ENCODE measurements around the gene OGDH.
"Not testable (repeated sequence)": the region's sequence is repeated elsewhere in the genome, so short reads cannot be mapped to it uniquely, and the experiment has no call there.

OGDH gene

DNA sequence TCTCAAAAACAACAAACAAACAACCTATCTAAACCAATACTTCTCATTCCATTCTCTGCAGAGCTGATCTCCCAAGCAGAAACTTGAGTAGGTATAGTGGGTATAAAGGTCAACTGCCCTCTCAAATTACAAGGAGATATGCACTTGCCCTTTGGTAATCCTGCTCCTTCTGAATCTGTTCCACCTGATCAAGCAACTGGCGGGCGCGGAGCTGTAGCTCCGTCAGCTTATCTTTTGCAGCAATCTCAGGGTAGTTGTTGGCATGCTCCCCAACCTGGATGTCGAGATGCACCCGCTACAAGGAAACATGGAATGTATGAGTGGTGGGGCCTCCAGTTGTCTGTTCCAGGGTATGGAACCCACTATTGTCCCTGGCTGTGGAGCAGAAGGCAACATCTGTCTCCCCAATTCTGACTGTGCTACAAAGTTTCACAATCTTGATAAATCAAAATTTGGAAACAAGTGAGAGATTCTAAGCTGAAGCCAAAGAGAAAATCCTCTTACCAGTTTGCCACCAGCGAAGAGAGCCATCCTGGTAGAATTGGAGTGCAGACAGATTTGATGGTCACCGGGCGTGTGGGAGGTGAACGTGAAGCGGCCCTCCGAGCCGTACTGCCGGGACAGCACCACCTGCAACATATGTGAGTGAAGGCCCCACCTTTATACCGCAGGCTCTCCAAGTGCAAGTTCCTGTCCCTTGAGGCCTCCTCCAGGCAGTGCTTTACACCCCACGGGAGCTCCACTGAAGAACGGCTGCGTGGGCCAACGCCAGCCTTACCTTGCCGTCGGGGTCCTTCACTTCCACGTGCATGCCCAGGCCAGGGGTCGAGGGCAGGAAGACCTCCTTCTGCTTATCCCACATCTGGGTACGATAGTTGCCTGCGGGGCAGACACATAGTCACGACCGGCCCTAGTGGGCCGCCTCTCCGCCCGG is 25.2 kb upstream of the OGDH start:
- in situ Hi-C loops (cut with MboI; ENCODE audit: low sequenced_read_pairs), result no loop called here

DNA sequence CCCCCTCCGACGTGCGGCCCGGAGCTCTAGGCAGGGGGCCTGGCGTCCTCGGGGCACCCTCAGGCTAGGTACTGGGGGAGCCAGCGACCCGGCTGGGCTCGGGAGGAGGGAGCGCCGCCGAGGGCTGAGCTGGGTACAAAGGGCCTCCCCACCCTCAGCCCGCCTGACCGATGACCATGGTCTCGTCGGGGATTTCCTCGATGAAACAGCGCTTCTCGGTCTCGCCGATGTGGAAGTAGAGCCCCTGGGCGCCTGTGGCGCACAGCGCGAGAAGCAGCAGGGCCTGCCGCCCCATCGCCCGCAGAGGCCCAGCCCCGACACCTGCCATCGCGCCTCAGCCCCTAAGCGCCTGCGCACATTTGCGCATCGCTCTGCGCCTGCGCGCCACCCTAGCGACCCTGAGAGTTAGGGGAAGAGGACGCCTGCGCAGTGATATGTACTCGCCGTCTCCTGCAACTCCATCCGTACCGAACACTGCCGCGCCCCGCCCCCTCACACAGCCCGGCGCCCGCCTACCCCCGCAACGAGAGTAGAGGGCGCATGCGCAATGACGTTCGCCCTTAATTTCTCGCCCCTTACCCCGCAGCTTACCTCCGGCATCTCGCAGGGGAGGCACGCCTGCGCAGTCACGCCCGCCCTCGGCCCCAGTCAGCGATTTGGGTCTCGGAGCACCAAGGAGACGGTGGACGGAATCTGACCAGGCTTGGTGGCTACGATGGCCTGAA is 24.4 kb upstream of the OGDH start, which contains the start of gene TMED4:
Gene TMED4, minus strand, starts transcription at position 353 of the 725 bp plus-strand sequence. Its CDS starts 25 bp downstream, at position 328.
- in situ Hi-C loops (cut with MboI; ENCODE audit: low sequenced_read_pairs), result no loop called here

DNA sequence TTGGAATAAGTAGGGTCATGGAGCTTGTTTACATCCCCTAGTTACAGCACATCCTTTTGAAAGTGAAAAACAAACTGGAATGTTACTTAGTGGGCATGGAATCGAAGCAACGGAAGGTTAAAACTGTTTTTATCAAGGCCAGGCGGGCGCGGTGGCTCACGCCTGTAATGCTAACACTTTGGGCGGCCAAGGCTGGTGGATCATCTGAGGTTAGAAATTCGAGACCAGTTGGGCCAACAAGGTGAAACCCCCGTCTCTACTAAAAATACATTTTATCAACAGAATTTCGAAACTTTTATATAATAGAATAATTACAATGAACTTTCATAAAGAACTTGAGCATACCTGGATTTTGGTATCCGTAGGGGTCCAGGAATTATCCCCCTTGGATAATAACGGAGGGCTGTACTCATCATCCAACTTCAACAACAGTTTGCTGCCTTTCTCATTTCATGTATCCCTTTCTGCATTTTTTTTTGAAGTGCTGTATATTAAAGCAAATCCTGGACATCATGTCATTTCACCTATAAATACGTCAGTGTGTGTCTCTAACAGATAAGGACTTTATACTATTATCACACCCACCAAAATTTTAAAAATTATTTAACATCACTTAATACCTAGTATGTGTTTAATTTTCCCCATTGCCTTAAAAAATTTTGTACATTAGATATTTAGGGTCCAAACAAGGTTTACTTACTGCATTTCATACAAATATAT is 23.1 kb upstream of the OGDH start:
- in situ Hi-C loops (cut with MboI; ENCODE audit: low sequenced_read_pairs), result no loop called here

DNA sequence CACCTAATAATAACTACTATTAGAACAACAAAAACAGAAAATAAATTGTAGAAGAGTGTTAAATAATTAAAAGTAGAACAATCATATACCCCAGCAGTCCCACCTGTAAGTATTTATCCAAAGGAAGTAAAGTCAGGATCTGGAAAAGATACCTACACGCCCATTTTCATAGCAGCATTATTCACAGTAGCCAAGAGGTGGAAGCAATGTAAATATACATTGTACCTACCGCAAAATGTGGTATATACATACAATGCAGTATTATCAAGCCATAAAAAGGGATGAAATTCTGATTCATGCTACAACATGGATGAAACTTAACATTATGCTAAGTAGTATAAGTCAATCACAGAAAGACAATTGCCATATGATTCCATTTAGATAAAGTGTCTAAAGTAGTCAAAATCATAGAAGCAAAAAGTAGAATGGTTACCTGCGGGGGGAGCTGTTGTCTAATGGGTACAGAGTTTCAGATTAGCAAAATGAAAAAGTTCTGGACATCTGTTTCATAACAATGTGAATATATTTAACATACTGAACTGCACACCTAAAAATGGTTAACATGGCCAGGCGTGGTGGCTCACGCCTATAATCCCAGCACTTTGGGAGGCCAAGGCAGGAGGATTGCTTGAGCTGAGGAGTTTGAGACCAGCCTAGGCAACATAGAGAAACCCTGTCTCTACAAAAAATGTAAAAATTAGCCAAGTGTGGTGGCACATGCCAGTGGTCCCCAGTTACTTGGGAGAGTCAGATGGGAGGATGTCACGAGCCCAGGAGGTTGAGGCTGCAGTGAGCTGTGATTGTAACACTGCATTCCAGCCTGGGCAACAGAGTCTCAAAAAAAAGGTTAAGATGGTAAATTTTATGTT is 18.4 kb upstream of the OGDH start:
- in situ Hi-C loops (cut with MboI; ENCODE audit: low sequenced_read_pairs), result no loop called here

DNA sequence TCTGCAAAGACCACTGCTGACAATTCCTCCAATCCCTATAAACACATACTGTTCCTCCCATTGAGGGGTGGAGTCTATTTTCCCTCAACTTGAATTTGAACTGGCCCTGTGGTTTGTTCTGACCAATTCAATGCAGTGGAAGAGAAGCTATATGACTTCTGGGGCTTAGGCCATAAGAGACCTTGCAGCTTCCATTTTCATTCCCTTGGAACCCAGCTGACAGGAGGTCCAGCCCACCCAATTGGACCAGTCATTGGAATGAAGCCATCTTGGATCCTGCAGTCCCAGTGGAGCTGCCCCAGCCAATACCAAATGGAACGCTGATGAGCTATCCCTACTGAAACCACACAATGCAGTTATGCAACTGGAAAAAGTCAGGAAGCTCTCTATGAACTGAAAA is 15.5 kb upstream of the OGDH start:
- in situ Hi-C loops (cut with MboI; ENCODE audit: low sequenced_read_pairs), result no loop called here

DNA sequence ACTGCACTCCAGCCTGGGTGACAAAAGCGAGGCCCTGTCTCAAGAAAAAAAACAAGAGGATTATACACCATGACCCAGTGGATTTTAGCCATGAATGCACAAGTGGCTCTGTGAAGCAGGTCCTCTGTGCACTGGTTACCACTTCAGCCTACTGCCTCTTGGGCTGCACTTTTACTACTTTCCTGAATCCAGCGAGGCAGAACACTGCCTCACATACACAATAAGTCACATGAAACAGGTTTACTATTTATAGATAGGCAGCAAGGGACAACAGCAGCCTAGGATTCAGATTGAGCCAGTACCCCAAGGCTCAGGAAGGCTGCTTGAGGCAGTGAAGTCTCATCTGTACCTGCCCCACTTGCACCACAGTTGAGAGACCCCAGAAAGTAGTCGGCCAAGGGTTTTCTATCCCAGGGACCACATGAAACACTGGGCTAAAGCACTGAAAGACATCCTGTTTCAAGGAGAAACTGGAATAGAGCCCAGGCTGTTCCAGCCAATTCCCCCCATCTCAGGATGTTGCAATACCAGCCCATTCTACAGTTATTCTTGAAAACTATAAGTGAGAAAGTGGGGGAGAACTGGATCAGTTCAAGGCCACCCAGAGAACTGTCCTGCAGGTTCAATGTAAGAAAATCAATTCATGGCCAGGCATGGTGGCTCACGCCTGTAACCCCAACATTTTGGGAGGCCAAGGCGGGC is 10.3 kb upstream of the OGDH start:
- in situ Hi-C loops (cut with MboI; ENCODE audit: low sequenced_read_pairs), result no loop called here

DNA sequence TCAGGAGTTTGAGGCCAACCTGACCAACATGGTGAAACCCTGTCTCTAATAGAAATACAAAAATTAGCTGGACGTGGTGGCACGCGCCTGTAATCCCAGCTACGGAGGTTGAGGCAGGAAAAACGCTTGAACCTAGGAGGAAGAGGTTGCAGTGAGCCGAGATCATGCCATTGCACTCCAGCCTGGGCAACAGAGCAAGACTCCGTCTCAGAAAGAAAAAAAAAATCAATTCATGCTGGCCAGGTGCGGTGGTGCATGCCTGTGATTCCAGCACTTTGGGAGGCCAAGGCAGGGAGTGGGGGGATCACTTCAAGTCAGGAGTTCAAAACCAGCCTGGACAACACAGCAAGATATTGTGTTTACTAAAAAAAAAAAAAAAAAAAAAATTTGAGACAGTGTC is 9.2 kb upstream of the OGDH start:
- in situ Hi-C loops (cut with MboI; ENCODE audit: low sequenced_read_pairs), result not testable (repeated sequence)

DNA sequence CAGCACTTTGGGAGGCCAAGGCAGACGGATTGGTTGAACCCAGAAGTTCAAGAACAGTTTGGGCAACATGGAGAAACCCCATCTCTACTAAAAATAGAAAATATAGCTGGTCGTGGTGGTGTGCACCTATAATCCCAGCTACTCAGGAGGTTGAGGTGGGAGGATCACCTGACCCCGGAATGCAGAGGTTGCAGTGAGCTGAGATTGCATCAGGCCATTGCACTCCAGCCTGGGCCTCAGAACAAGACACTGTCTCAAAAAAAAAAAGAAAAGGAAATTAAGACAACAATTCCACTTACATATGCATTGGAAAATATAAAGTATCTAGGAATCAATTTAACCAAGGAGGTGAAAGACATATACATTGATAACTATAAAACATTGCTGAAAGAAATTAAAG is 7.2 kb upstream of the OGDH start:
- in situ Hi-C loops (cut with MboI; ENCODE audit: low sequenced_read_pairs), result no loop called here

DNA sequence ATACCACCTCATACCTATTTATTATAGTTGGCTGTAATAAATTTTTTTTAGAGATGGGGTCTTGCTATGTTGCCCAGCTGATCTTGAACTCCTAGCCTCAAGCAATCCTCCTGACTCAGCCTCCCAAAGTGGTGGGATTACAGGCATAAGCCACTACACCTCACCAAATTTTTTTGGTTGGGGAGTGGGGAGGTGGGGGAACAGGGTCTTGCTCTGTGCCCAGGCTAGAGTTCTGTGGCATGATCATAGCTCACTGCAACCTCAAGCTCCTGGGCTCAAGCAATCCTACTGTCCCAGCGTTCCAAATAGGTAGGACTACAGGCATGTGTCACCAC is 3.9 kb upstream of the OGDH start:
- in situ Hi-C loops (cut with MboI; ENCODE audit: low sequenced_read_pairs), result no loop called here

DNA sequence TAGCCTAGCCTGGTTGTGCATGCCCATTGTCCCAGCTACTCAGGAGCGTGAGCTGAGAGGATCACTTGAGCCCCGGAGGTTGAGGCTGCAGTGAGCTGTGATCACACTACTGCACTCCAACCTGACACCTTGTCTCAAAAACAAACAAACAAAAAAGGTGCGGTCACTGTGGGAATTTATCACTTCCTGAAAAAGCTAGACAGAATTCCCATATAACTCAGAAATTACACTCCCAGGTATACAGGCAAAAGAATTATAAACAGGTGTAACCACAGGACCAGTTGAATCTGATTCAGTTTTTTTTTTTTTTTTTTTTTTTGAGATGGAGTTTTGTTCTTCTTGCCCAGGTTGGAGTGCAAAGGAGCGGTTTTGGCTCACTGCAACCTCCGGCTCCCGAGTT is 3.2 kb upstream of the OGDH start:
- in situ Hi-C loops (cut with MboI; ENCODE audit: low sequenced_read_pairs), result no loop called here

DNA sequence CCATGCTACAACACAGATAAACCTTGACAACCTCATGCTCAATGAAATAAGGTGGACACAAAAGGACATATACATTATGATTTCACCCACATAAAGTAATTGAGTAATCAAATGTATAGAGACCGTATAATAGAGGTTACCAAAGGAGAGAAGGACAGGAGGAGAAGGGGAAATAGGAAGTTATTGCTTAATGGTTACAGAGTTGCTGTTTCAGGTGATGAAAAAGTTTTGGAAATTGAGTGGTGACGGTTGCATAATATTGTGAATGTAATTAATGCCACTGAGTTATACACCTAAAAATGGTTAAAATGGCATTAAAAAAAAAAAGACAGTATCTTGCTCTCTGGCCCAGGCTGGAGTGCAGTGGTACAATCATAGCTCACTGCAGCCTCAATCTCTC is 1.5 kb upstream of the OGDH start:
- in situ Hi-C loops (cut with MboI; ENCODE audit: low sequenced_read_pairs), result no loop called here

DNA sequence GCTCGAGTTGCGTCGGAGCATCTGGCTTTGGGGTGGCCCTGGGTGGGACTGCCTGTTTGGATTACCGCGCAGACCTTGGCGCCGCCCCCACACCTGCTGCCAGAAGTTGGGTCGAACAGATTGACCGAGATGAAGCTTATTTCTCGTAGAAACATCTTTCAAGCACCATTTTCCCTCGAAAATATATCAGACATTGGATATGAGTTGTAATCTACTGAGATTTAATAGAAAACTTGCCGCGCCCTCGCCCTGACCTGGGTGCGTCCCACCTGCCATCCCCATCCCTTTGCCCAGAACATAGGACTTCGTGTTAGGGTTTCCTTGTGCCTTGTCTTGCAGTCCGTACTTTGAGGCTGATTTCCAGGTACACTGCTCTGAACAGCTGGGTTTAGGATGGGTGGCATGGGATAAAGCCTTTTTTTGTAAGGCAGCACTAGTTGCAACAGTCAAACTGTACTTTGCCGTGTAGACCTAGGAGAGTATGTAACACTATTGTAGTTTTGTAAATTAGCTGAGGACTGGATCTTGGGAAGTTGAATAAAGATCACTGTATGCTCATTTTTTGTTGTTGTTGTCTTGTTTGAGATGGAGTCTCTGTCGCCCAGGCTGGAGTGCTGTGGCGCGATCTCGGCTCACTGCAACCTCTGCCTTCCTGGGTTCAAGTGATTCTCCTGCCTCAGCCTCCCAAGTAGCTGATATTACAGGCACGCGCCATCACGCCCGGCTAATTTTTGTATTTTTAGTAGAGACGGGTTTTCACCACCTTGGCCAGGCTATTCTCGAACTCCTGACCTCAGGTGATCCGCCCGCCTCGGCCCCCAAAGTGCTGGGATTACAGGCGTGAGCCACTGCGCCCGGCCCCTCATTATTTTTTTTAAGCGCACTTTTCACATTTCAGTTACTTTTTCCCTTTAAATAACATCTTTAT is 978 bp downstream of the OGDH start:
- in situ Hi-C loops (cut with MboI; ENCODE audit: low sequenced_read_pairs), result no loop called here

DNA sequence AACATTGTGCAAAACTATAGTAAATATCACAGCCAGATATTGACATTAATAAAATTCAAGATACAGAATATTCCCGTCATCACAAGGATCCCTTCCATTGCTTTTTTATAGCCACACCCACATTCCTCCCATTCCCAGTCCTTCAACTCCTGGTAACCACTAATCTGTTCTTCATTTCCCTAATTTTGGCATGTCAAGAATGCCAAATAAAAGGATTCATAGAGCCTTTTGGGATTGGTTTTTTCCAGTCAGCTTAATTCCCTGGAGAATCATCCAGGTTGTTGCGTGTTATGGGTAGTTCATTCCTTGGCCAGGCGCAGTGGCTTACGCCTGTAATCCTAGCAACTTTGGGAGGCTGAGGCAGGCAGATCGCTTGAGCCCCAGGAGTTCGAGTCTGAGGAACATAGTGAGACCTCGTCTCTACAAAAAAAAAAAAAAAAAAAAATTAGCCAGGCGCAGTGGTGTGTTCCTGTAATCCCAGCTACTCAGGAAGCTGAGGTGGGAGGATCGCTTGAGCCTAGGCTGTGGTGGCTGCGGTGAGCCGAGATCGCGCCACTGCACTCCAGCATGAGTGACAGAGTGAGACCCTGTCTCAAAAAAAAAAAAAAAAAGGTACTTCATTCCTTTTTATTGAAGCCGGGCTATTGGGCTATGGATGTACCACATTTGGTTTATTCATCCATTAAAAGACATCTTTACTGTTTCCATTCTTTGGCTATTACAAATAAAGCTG is 2.7 kb downstream of the OGDH start:
- in situ Hi-C loops (cut with MboI; ENCODE audit: low sequenced_read_pairs), result no loop called here

DNA sequence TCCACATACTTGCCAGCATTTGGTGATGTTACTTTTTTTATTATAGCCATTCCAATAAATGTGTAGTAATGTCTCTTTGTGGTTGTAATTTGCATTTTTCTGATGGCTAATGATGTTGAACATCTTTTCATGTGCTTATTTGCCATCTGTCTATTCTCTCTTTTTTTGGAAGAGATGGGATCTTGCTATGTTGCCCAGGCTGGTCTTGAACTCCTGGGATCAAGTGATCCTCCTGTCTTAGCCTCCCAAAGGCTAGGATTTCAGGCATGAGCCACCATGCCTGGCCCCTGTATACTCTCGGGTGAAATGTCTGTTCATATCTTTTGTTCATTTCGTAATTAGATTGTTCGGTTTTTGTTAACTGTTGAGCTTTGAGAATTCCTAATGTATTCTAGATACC is 3.4 kb downstream of the OGDH start:
- in situ Hi-C loops (cut with MboI; ENCODE audit: low sequenced_read_pairs), result no loop called here

DNA sequence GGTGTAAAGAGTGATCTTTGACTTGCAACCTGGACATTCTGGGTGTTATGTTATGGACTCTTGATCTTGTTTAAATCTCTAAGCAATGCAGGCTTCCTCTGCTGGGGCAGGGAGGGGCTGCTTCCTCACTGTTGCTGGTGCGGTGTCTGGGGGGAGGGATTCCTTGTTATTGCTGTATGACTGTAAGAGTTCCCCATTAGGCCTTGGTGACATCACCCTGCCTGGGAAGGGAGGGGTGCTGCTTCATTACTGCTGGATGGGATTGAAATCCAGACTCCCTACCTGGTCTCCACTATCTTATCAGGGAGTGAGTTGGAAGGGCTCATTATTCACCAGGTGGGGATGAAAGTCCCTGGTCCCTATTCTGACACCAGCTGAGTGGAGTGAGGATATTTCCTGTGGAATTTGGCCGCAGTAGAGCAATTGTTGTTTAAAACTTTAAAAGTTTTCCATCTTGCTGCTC is 8.8 kb downstream of the OGDH start:
- in situ Hi-C loops (cut with MboI; ENCODE audit: low sequenced_read_pairs), result no loop called here

DNA sequence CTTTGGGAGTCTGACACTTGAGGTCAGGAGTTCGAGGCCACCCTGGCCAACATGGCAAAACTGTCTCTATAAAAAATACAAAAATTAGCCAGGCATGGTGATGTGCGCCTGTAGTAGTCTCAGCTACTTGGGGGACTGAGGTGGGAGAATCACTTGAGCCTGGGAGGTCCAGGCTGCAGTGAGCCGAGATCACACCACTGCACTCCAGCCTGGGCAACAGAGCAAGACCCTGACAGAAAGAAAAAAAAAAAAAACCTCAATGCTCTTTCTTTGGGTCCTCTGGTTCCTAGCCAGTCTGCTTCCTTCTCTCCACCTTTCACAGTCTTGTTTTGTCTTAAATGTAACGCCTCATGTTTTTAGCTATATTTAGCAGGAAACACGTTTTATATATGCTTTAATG is 9.4 kb downstream of the OGDH start:
- in situ Hi-C loops (cut with MboI; ENCODE audit: low sequenced_read_pairs), result no loop called here

DNA sequence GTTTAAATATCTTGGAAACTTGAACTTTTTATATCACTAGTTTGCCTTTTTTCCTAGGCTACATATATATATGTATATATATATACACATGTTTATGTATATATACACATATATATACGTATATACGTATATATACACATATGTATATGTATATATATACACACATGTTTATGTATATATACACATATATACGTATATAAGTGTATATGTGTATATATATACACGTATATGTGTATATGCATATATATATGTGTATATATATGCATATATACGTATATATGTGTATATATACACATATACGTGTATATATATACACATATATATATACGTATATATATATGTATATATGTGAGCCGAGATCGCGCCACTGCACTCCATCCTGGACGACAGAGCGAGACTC is 10.1 kb downstream of the OGDH start:
- in situ Hi-C loops (cut with MboI; ENCODE audit: low sequenced_read_pairs), result no loop called here

DNA sequence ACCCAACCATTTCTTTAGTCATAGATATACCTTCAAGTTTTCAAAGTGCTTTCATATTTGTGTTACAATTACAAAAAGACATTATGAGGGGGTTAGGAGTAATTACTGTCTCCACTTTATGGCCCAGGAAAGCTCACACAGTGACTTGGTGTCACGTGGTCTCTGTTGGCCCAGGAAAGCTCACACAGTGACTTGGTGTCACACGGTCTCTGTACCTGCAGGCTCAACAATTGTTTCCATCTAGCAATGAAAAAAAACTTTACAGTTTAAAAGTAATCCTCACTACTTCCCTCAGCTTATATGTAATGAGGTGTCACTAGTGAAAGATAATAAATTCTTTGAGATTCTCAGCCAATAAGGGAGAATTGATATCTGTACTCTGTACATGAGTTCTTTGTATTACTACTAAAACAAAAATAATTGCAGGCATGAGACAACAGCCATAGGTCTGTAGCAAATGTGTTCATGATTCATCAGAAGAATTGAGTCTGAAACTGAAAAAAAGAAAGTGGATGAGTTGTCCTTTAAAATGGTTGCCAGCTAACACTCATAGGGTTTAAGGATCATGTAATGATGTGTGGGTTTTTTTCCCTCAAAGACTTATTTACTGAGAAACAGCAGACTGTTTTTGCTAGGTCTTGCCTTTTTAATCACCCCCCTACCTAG is 10.9 kb downstream of the OGDH start:
- in situ Hi-C loops (cut with MboI; ENCODE audit: low sequenced_read_pairs), result no loop called here

Data from hTERT RPE-1 (cell line).